ENCODE data around the gene FOXP1.

Gene FOXP1

GRCh38 chr3:71290301-71290700 is 293.2 kb downstream of the FOXP1 start:
- DNase-seq = no peak

- no peak for DNase-seq
These were observed 295.1 kb downstream of the FOXP1 start for GRCh38 chr3:71288269-71288930.

GRCh38 chr3:71285086-71285485 is 298.4 kb downstream of the FOXP1 start:
- no peak for DNase-seq

GRCh38 chr3:71282976-71283375 is 300.6 kb downstream of the FOXP1 start:
- no peak for DNase-seq

GRCh38 chr3:71281280-71281679 is 302.2 kb downstream of the FOXP1 start:
- no peak for DNase-seq

GRCh38 chr3:71277341-71277740 is 306.2 kb downstream of the FOXP1 start:
- DNase-seq = no peak

GRCh38 chr3:71276531-71276930 is 307.0 kb downstream of the FOXP1 start:
- no peak for DNase-seq

GRCh38 chr3:71273453-71273852 is 310.1 kb downstream of the FOXP1 start:
- no peak for DNase-seq

- DNase-seq = no peak
These were observed 311.9 kb downstream of the FOXP1 start for GRCh38 chr3:71271596-71271995.

GRCh38 chr3:71269906-71270305 is 313.6 kb downstream of the FOXP1 start:
- DNase-seq = no peak

- no peak for DNase-seq
These were observed 315.0 kb downstream of the FOXP1 start for GRCh38 chr3:71268462-71268999.

- DNase-seq = no peak
These were observed 316.7 kb downstream of the FOXP1 start for GRCh38 chr3:71266875-71267274.

GRCh38 chr3:71265365-71265915 is 318.1 kb downstream of the FOXP1 start:
- DNase-seq = no peak

GRCh38 chr3:71264840-71265239 is 318.7 kb downstream of the FOXP1 start:
- no peak for DNase-seq

- no peak for DNase-seq
These were observed 320.9 kb downstream of the FOXP1 start for GRCh38 chr3:71262364-71263265.

- no peak for DNase-seq
These were observed 322.7 kb downstream of the FOXP1 start for GRCh38 chr3:71260782-71261181.

GRCh38 chr3:71258526-71258925 is 325.0 kb downstream of the FOXP1 start:
- no peak for DNase-seq

GRCh38 chr3:71258116-71258515 is 325.4 kb downstream of the FOXP1 start:
- no peak for DNase-seq

- DNase-seq = no peak
These were observed 328.0 kb downstream of the FOXP1 start for GRCh38 chr3:71255498-71255897.

- DNase-seq = no peak
These were observed 329.1 kb downstream of the FOXP1 start for GRCh38 chr3:71254281-71255057.

GRCh38 chr3:71253169-71253568 is 330.4 kb downstream of the FOXP1 start:
- no peak for DNase-seq

GRCh38 chr3:71252466-71252865 is 331.1 kb downstream of the FOXP1 start:
- no peak for DNase-seq

All from effector CD8-positive, alpha-beta T cell (primary cell).